ENCODE data around the gene SOX4.

Gene SOX4

DNA sequence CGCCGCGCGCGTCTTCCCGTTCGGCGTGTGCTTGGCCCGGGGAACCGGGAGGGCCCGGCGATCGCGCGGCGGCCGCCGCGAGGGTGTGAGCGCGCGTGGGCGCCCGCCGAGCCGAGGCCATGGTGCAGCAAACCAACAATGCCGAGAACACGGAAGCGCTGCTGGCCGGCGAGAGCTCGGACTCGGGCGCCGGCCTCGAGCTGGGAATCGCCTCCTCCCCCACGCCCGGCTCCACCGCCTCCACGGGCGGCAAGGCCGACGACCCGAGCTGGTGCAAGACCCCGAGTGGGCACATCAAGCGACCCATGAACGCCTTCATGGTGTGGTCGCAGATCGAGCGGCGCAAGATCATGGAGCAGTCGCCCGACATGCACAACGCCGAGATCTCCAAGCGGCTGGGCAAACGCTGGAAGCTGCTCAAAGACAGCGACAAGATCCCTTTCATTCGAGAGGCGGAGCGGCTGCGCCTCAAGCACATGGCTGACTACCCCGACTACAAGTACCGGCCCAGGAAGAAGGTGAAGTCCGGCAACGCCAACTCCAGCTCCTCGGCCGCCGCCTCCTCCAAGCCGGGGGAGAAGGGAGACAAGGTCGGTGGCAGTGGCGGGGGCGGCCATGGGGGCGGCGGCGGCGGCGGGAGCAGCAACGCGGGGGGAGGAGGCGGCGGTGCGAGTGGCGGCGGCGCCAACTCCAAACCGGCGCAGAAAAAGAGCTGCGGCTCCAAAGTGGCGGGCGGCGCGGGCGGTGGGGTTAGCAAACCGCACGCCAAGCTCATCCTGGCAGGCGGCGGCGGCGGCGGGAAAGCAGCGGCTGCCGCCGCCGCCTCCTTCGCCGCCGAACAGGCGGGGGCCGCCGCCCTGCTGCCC, 1.1 kb downstream of the SOX4 start:
- no peak for DNase-seq

DNA sequence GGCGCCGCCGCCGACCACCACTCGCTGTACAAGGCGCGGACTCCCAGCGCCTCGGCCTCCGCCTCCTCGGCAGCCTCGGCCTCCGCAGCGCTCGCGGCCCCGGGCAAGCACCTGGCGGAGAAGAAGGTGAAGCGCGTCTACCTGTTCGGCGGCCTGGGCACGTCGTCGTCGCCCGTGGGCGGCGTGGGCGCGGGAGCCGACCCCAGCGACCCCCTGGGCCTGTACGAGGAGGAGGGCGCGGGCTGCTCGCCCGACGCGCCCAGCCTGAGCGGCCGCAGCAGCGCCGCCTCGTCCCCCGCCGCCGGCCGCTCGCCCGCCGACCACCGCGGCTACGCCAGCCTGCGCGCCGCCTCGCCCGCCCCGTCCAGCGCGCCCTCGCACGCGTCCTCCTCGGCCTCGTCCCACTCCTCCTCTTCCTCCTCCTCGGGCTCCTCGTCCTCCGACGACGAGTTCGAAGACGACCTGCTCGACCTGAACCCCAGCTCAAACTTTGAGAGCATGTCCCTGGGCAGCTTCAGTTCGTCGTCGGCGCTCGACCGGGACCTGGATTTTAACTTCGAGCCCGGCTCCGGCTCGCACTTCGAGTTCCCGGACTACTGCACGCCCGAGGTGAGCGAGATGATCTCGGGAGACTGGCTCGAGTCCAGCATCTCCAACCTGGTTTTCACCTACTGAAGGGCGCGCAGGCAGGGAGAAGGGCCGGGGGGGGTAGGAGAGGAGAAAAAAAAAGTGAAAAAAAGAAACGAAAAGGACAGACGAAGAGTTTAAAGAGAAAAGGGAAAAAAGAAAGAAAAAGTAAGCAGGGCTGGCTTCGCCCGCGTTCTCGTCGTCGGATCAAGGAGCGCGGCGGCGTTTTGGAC, 2.0 kb downstream of the SOX4 start:
- DNase-seq: no peak

- DNase-seq: no peak
Measured at GRCh38 chr6:21596145-21596948, 2.8 kb downstream of the SOX4 start.

- DNase-seq: no peak
Measured at GRCh38 chr6:21596949-21597682, 3.6 kb downstream of the SOX4 start.

- DNase-seq: no peak
Measured at GRCh38 chr6:21597801-21598673, 4.5 kb downstream of the SOX4 start.

DNA sequence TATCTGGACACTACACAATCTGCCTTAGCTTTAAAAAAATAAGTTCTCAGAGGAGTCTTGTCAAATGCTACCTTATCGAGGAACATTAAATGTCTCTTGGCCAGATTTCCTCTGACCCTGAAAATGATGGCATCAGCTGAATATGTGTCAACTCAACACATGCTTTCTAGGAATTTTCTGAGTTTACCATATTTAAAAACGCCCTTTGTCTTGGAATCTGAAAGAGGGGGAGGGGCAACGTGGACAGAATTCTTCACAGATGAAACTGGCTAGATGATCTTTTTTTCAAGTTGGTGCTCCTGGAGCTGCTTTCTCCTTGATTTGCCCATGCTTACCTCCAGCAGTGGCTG, 5.1 kb downstream of the SOX4 start:
- no peak for DNase-seq

- DNase-seq: no peak
Measured at GRCh38 chr6:21599051-21599696, 5.6 kb downstream of the SOX4 start.

- no peak for DNase-seq
Measured at GRCh38 chr6:21601339-21601923, 7.9 kb downstream of the SOX4 start.

DNA sequence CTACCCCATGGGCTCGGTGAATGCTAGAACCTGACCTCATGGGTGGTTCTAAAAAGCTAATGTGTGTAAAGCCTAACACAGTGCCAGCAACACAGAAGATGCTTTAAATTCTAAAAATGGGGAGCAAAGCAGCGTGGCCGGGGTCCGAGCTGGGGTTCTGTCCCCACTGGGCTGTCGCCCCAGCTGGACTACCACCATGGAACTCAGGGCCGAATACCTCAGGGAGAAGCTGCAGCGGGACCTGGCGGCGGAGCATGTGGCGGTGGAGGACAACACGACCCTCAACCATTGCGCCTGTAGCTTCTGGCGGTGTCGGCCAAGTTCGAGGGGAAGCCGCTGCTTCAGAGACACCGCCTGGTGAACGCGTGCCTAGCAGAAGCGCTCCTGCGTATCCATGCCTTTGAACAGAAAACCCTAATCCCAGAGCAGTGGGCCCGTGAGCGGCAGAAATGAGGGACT, 8.4 kb downstream of the SOX4 start:
- DNase-seq: no peak

- DNase-seq: no peak
Measured at GRCh38 chr6:21603082-21603952, 9.8 kb downstream of the SOX4 start.

DNA sequence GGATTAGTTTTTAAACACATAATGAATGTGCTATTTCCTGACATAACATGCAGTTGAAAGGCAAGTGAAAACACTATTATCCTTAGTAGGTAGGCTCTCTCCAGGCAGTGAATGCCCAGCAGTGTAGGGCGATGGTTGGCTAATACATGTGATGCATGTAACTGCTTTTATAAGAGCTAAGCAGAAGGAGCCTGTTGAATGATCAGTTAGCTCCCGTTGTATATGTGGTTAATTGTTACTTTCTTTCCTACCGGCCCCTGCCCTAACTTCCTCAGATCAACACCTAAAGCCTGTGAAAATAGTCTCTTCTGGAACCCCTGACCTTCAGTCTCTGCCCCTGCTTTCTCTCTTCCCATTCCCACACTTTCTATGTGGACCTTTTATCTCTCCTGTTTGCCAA, 10.5 kb downstream of the SOX4 start:
- DNase-seq: no peak

GRCh38 chr6:21605166-21605565, 11.6 kb downstream of the SOX4 start:
- DNase-seq: no peak

- no peak for DNase-seq
Measured at GRCh38 chr6:21608601-21609000, 15.1 kb downstream of the SOX4 start.

- DNase-seq: no peak
Measured at GRCh38 chr6:21609881-21610329, 16.4 kb downstream of the SOX4 start.

- DNase-seq: no peak
Measured at GRCh38 chr6:21610341-21610740, 16.8 kb downstream of the SOX4 start.

GRCh38 chr6:21611485-21611884, 17.9 kb downstream of the SOX4 start:
- DNase-seq: no peak

- no peak for DNase-seq
Measured at GRCh38 chr6:21612067-21612745, 18.7 kb downstream of the SOX4 start.

GRCh38 chr6:21613809-21614208, 20.3 kb downstream of the SOX4 start:
- DNase-seq: no peak

DNA sequence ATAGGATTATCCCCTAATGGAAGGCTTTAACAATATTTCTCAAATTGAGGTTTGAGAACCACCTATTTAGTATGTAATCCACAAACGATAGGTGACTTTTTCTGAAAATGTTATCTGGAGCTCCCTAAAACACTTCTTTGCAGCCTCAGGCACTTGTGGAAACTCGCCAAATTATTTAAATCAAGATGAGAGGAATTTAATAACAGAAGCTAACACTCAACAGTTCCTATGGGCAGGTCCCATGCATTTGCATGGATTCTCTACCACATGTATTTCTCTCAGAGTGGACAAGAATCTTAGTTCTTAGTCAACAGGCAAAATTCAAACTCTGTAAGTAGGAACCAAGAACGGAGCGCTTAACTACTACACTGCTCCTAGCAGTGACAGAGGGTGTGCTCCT, 20.7 kb downstream of the SOX4 start:
- DNase-seq: no peak
